H1 (cell line): ENCODE data around the gene LRWD1. TPM values are rescaled to one million over a fixed set of nuclear protein-coding genes. Genes with fewer than 3 reads are reported as not detected.

Experiments used
- CTCF ChIA-PET: fragments of 300-600 bp; sonication (Branson Sonifier 250); formaldehyde crosslinking; loops from one replicate; lab custom pipeline; 2021; ENCODE audit not compliant: partially characterized antibody; lab: Charles Lee
- POLR2A ChIA-PET: fragments of 300-600 bp; sonication (Branson Sonifier 250); formaldehyde crosslinking; loops from one replicate; lab custom pipeline; 2021; ENCODE audit warnings: inconsistent platforms; ENCODE audit not compliant: partially characterized antibody; lab: Charles Lee
- DNase-seq, 2 experiments: peaks; one replicate each; pipeline versions ENCODE4 v3.0.0 to v3.0.0-alpha.2; 2010 to 2022; ENCODE audit warnings: low spot score in 2 of 2, low read depth in 1 of 2, mixed read lengths in 1 of 2
- FAIRE-seq: peaks from 2 replicates; lab custom pipeline; 2011; peaks lifted over from hg19 to GRCh38; lab: Jason Lieb, UNC
- H2AFZ ChIP-seq: 2 replicates; pipeline ENCODE4 v1.8.1; 2012; ENCODE audit warnings: low read length, inconsistent platforms
- H2AK5ac ChIP-seq: 2 replicates; pipeline ENCODE4 v1.6.1; 2013; ENCODE audit warnings: low read depth, low read length
- H2BK120ac ChIP-seq: replicated peaks from 2 replicates; pipeline ENCODE3; 2013; ENCODE audit warnings: low read depth, low read length, inconsistent platforms
- H2BK12ac ChIP-seq: 2 replicates; pipeline ENCODE4 v1.6.1; 2013; ENCODE audit warnings: low read depth, low read length
- H2BK15ac ChIP-seq: 2 replicates; pipeline ENCODE4 v1.6.1; 2013; ENCODE audit warnings: low read length
- H2BK20ac ChIP-seq: 2 replicates; pipeline ENCODE4 v1.6.1; 2013; ENCODE audit warnings: low read length
- H2BK5ac ChIP-seq: 2 replicates; pipeline ENCODE4 v1.6.1; 2013; ENCODE audit warnings: low read depth, low read length
- H3K14ac ChIP-seq: 2 replicates; pipeline ENCODE4 v1.6.1; 2013; ENCODE audit warnings: inconsistent platforms; ENCODE audit not compliant: insufficient read length
- H3K18ac ChIP-seq: 2 replicates; pipeline ENCODE4 v1.6.1; 2013; ENCODE audit warnings: low read length; ENCODE audit errors: extremely low read depth
- H3K23ac ChIP-seq: 2 replicates; pipeline ENCODE4 v1.6.1; 2013; ENCODE audit warnings: inconsistent platforms; ENCODE audit not compliant: insufficient read length
- H3K23me2 ChIP-seq: 2 replicates; pipeline ENCODE4 v1.6.1; 2013; ENCODE audit warnings: low read depth, low read length
- H3K27ac ChIP-seq: 2 replicates; pipeline ENCODE4 v1.6.1; 2011; ENCODE audit warnings: low read depth, low read length, inconsistent platforms
- H3K27me3 ChIP-seq, 4 experiments: replicated peaks in 1 of 4; 1 replicate in 1 of 4; 2 replicates in 3 of 4; pipeline versions ENCODE4 v1.6.1 to v1.8.1; 2011 to 2013; ENCODE audit warnings: low read length in 3 of 4, mild to moderate bottlenecking in 3 of 4, inconsistent platforms in 2 of 4, mixed read lengths in 2 of 4, moderate library complexity in 1 of 4; ENCODE audit not compliant: control insufficient read depth in 3 of 4, insufficient read depth in 3 of 4; ENCODE audit errors: extremely low read depth in 1 of 4
- H3K36me3 ChIP-seq, 4 experiments: 2 replicates each; pipeline versions ENCODE4 v1.6.1 to v1.8.1; 2011 to 2013; ENCODE audit warnings: mild to moderate bottlenecking in 4 of 4, low read length in 3 of 4, moderate library complexity in 2 of 4, control low read depth in 1 of 4, inconsistent platforms in 1 of 4; ENCODE audit not compliant: insufficient read depth in 4 of 4, control insufficient read depth in 2 of 4
- H3K4ac ChIP-seq: replicated peaks from 2 replicates; pipeline ENCODE3; 2013; ENCODE audit warnings: low read length, low read depth, mixed read lengths, inconsistent platforms; ENCODE audit not compliant: insufficient read length
- H3K4me1 ChIP-seq, 4 experiments: replicated peaks in 1 of 4; 1 replicate in 1 of 4; 2 replicates in 3 of 4; pipeline versions ENCODE4 v1.6.1 to v1.8.1; 2011 to 2013; ENCODE audit warnings: low read length in 3 of 4, inconsistent platforms in 2 of 4, mixed read lengths in 1 of 4; ENCODE audit not compliant: insufficient read depth in 4 of 4, control insufficient read depth in 3 of 4
- H3K4me2 ChIP-seq, 2 experiments: 2 replicates each; pipeline versions ENCODE4 v1.6.1 to v1.8.1; 2011 to 2013; ENCODE audit warnings: low read depth in 2 of 2, low read length in 2 of 2, control low read depth in 1 of 2, inconsistent platforms in 1 of 2, mild to moderate bottlenecking in 1 of 2; ENCODE audit not compliant: insufficient read depth in 1 of 2
- H3K4me3 ChIP-seq, 4 experiments: fragments of 200-600, 300-600 bp in 1 of 4; sonication (generic), shearing (Covaris generic), sonication (Bioruptor Twin) in 1 of 4; 2 replicates each; pipeline versions ENCODE4 v1.5.1 to v1.8.1; 2011 to 2016; ENCODE audit warnings: low read length in 4 of 4, low read depth in 3 of 4, control low read depth in 2 of 4, inconsistent platforms in 2 of 4, mild to moderate bottlenecking in 2 of 4, mixed read lengths in 1 of 4, moderate library complexity in 1 of 4; ENCODE audit not compliant: insufficient read depth in 2 of 4; ENCODE audit errors: extremely low read depth in 1 of 4
- H3K56ac ChIP-seq: replicated peaks from 2 replicates; pipeline ENCODE3; 2013; ENCODE audit warnings: low read depth, mild to moderate bottlenecking, mixed read lengths, low read length, inconsistent platforms; ENCODE audit not compliant: insufficient read length
- H3K79me1 ChIP-seq: 2 replicates; pipeline ENCODE4 v1.6.1; 2013; ENCODE audit warnings: low read depth, low read length, control low read depth
- H3K79me2 ChIP-seq, 2 experiments: 2 replicates each; pipeline versions ENCODE4 v1.6.1 to v1.8.1; 2012 to 2013; ENCODE audit warnings: low read length in 2 of 2, mild to moderate bottlenecking in 2 of 2, inconsistent platforms in 1 of 2; ENCODE audit not compliant: insufficient read depth in 2 of 2, control insufficient read depth in 1 of 2
- H3K9ac ChIP-seq, 4 experiments: replicated peaks in 1 of 4; 1 replicate in 1 of 4; 2 replicates in 3 of 4; pipeline versions ENCODE4 v1.6.1 to v1.8.1; 2011 to 2013; ENCODE audit warnings: low read depth in 3 of 4, low read length in 3 of 4, control low read depth in 2 of 4, mild to moderate bottlenecking in 2 of 4, moderate library complexity in 2 of 4, inconsistent platforms in 1 of 4; ENCODE audit errors: extremely low read depth in 1 of 4
- H3K9me3 ChIP-seq, 2 experiments: 2 replicates each; pipeline versions ENCODE4 v1.6.1 to v1.8.1; 2012 to 2013; ENCODE audit warnings: mild to moderate bottlenecking in 2 of 2, moderate library complexity in 2 of 2, control low read depth in 1 of 2, inconsistent platforms in 1 of 2, low read depth in 1 of 2, low read length in 1 of 2, mixed read lengths in 1 of 2; ENCODE audit not compliant: insufficient read depth in 2 of 2
- H4K20me1 ChIP-seq, 2 experiments: replicated peaks in 1 of 2; 2 replicates each; pipeline versions ENCODE3 to v1.8.1; 2011 to 2013; ENCODE audit warnings: inconsistent platforms in 2 of 2, low read length in 2 of 2, mild to moderate bottlenecking in 1 of 2; ENCODE audit not compliant: insufficient read depth in 2 of 2, control insufficient read depth in 1 of 2
- H4K5ac ChIP-seq: 2 replicates; pipeline ENCODE4 v1.6.1; 2013; ENCODE audit warnings: low read length, low read depth, mixed read lengths, inconsistent platforms; ENCODE audit not compliant: insufficient read length
- H4K8ac ChIP-seq: 2 replicates; pipeline ENCODE4 v1.8.0; 2013; ENCODE audit warnings: mild to moderate bottlenecking, moderate library complexity, low read length, inconsistent platforms; ENCODE audit not compliant: insufficient read depth; ENCODE audit errors: extremely low read depth
- H4K91ac ChIP-seq: replicated peaks from 2 replicates; pipeline ENCODE3; 2013; ENCODE audit warnings: low read length, mixed read lengths, inconsistent platforms; ENCODE audit not compliant: insufficient read length
- ATF3 ChIP-seq: IDR thresholded peaks from 2 replicates; pipeline ENCODE4 v1.6.1; 2011; ENCODE audit warnings: low read depth, mild to moderate bottlenecking, low read length; ENCODE audit not compliant: insufficient read depth
- CBX8 ChIP-seq: fragments of 300-800, 300-1000 bp; sonication (generic); IDR thresholded peaks from 2 replicates; pipeline ENCODE4 v1.7.1; 2016; ENCODE audit warnings: low read depth, low read length, borderline replicate concordance
- CHD1 ChIP-seq: IDR thresholded peaks from 2 replicates; pipeline ENCODE4 v1.6.1; 2012; ENCODE audit warnings: low read depth, low read length, improper control_type of control experiment
- NANOG ChIP-seq: IDR thresholded peaks from 2 replicates; pipeline ENCODE4 v1.6.1; 2011; ENCODE audit warnings: low read length, low read depth, mild to moderate bottlenecking, inconsistent platforms; ENCODE audit not compliant: insufficient read depth, poor library complexity, severe bottlenecking
- NRF1 ChIP-seq: IDR thresholded peaks from 2 replicates; pipeline ENCODE4 v1.6.1; 2011; ENCODE audit warnings: mild to moderate bottlenecking, low read depth, low read length, improper control_type of control experiment
- RNF2 ChIP-seq: fragments of 200-900, 300-1000 bp; sonication (generic); IDR thresholded peaks from 2 replicates; pipeline ENCODE4 v1.7.1; 2016; ENCODE audit warnings: borderline replicate concordance, low read depth, mild to moderate bottlenecking, antibody characterized with exemption, low read length; ENCODE audit not compliant: poor library complexity, severe bottlenecking; ENCODE audit errors: missing control alignments
- SAP30 ChIP-seq: fragments of 300-600 bp; sonication (generic); IDR thresholded peaks from 2 replicates; pipeline ENCODE4 v1.7.1; 2012; ENCODE audit warnings: low read length, moderate library complexity, mild to moderate bottlenecking, inconsistent platforms; ENCODE audit not compliant: insufficient read depth, insufficient replicate concordance
- SRF ChIP-seq: IDR thresholded peaks from 2 replicates; pipeline ENCODE4 v1.6.1; 2011; ENCODE audit warnings: mild to moderate bottlenecking, low read depth, low read length, moderate library complexity
- TAF1 ChIP-seq: IDR thresholded peaks from 2 replicates; pipeline ENCODE4 v1.6.1; 2011; ENCODE audit warnings: mild to moderate bottlenecking, low read depth, low read length
- TBP ChIP-seq: IDR thresholded peaks from 2 replicates; pipeline ENCODE4 v1.6.1; 2011; ENCODE audit warnings: low read depth, low read length, improper control_type of control experiment
- WGBS, 2 experiments: shearing (Covaris generic) in 1 of 2; methylation state at CpG; one replicate each; pipeline versions ENCODE4 v1.1.6 to v1.1.7; 2013 to 2015; ENCODE audit warnings: low lambda C conversion rate in 2 of 2, mixed read lengths in 2 of 2, inconsistent platforms in 1 of 2, low coverage in 1 of 2, missing lambda C conversion rate in 1 of 2; ENCODE audit not compliant: insufficient replicate concordance in 2 of 2, insufficient coverage in 1 of 2, insufficient read length in 1 of 2; ENCODE audit errors: extremely low coverage in 1 of 2, missing lambda C conversion rate in 1 of 2; 5-methylcytosine and 5-hydroxymethylcytosine counted together
- polyA plus RNA-seq, 7 experiments: library from polyadenylated mRNA; depleted of rRNA in 3 of 7; stranded (reverse) in 5 of 7; unstranded in 2 of 7; fragments of >200 nt in 5 of 7; fragments of 200-250 nt in 2 of 7; gene quantifications; 1 replicate in 5 of 7; 2 replicates in 1 of 7; 4 replicates in 1 of 7; pipeline versions ENCODE4 v1.2.1 to v1.2.3, GENCODE V29; 2011 to 2013; ENCODE audit warnings: missing spikeins in 2 of 7, mixed read lengths in 2 of 7
- total RNA-seq: library from RNA; stranded (reverse); fragmentation: NEBNext Ultra II Directional; extraction: Animal tissue kit (Norgen Biotek cat#: 25700); gene quantifications from 2 replicates; pipeline ENCODE4 v1.2.1, GENCODE V29; 2021

LRWD1 gene
- total and polyA plus RNA-seq, 2 of the 8 experiments (the other 6 are each of a cell fraction or from before 2014, with no cell fraction given): 23.4 to 26.8 TPM

GRCh38 chr7:102426268-102427018 is 38.3 kb upstream of the LRWD1 start:
- H4K5ac ChIP-seq: no peak overlapping the region
- FAIRE-seq: no peak
- H3K4me3 ChIP-seq: no peak overlapping the region
- TF ChIP-seq SRF (no peak), NRF1 (no peak), RNF2 (no peak), NANOG (no peak), CHD1 (no peak), TAF1 (no peak), CBX8 (no peak), TBP (no peak), SAP30 (no peak), ATF3 (no peak)

More at GRCh38 chr7:102426268-102427018, 38.3 kb upstream of the LRWD1 start:
- no peak overlapping the region for H2BK12ac ChIP-seq
- H3K23me2 ChIP-seq: no peaks in the 10 kb centered on the region
- no peak overlapping the region for H2BK15ac ChIP-seq
- WGBS, 2 experiments: 90% methylated on average over 15 of the region's 16 CpGs; no CpG with 5 or more reads in 1 of the 2 experiments
- H3K9ac ChIP-seq: no peak overlapping the region
- H3K36me3 ChIP-seq: peaks cover 0 to 12% (median 7%) of the 10 kb centered on the region in 4 experiments; a peak in 5 of 8 replicates
- no peak overlapping the region for H3K23ac ChIP-seq
- no peak overlapping the region for H4K91ac ChIP-seq
- no peak overlapping the region for H3K4me2 ChIP-seq
- no peaks in the 10 kb centered on the region for H3K79me2 ChIP-seq
- no peak overlapping the region for H2BK120ac ChIP-seq
- H2BK20ac ChIP-seq: no peak overlapping the region
- CTCF ChIA-PET: interaction anchor here (0.8 to 1.9 kb wide), 3 partner anchors 11 to 22 kb away, joined by 3 to 4 read pairs (median 4); no protein-coding TSS in a partner anchor
- no peak overlapping the region for H2BK5ac ChIP-seq
- no peaks in the 10 kb centered on the region for H3K27me3 ChIP-seq
- peaks cover 0 to 14% (median 1%) of the 10 kb centered on the region in 4 experiments; a peak in 3 of 7 replicates for H3K4me1 ChIP-seq
- H3K4ac ChIP-seq: no peak overlapping the region
- no peak for DNase-seq
- H4K20me1 ChIP-seq: peaks cover 3 to 4% of the 10 kb centered on the region in 2 experiments
- H2AK5ac ChIP-seq: no peak overlapping the region
- H4K8ac ChIP-seq: no peak overlapping the region
- no peaks in the 10 kb centered on the region for H3K9me3 ChIP-seq
- H2AFZ ChIP-seq: no peak overlapping the region
- no peak overlapping the region for H3K27ac ChIP-seq
- H3K18ac ChIP-seq: no peak overlapping the region
- H3K56ac ChIP-seq: no peak overlapping the region
- no peak overlapping the region for H3K14ac ChIP-seq
- no peaks in the 10 kb centered on the region for H3K79me1 ChIP-seq
- POLR2A ChIA-PET: interaction anchor here (1.1 to 9.5 kb wide), 3 partner anchors 8 to 13 kb away, joined by 6 to 49 read pairs (median 16); partner anchors contain the start of gene ORAI2
